Astrocyte of the cerebellum (primary cell): ENCODE results near the gene MEMO1.

ENCODE experiments used
- DNase-seq: peaks from one replicate; pipeline ENCODE4 v3.0.0-alpha.2; 2011; ENCODE audit warnings: low read depth
- H3K4me3 ChIP-seq: 2 replicates; pipeline ENCODE4 v1.5.1; 2011; ENCODE audit warnings: mild to moderate bottlenecking, low read depth, low read length, moderate library complexity
- CTCF ChIP-seq: IDR thresholded peaks from 2 replicates; pipeline ENCODE4 v1.5.1; 2012; ENCODE audit warnings: low read length, low read depth, moderate library complexity, mild to moderate bottlenecking; ENCODE audit errors: missing control alignments
- in situ Hi-C: cut with HindIII; loops from 2 replicates; pipeline ENCODE4 v1.10.0; 2017; ENCODE audit warnings: low sequenced_read_pairs

The MEMO1 gene

GRCh38 chr2:31987454-31988220, 23.2 kb downstream of the MEMO1 start:
- DNase-seq, result no peak
- no peak for TF ChIP-seq CTCF
- H3K4me3 ChIP-seq, result no peak overlapping the region
- in situ Hi-C loops, result no loop called here

- H3K4me3 ChIP-seq, result no peak overlapping the region
- in situ Hi-C loops, result no loop called here
- TF ChIP-seq CTCF, result no peak
- DNase-seq, result no peak
These were observed 23.9 kb downstream of the MEMO1 start for GRCh38 chr2:31986906-31987305.

- in situ Hi-C loops, result no loop called here
- TF ChIP-seq CTCF, result no peak
These were observed 26.9 kb downstream of the MEMO1 start for GRCh38 chr2:31983762-31984467.

GRCh38 chr2:31980674-31981356, 30.0 kb downstream of the MEMO1 start:
- TF ChIP-seq CTCF, result no peak
- H3K4me3 ChIP-seq, result no peak overlapping the region
- in situ Hi-C loops, result no loop called here
- DNase-seq, result no peak

More at GRCh38 chr2:31983762-31984467, 26.9 kb downstream of the MEMO1 start:
- no peak overlapping the region for H3K4me3 ChIP-seq
- DNase-seq, result no peak

GRCh38 chr2:31979956-31980355, 30.9 kb downstream of the MEMO1 start:
- DNase-seq, result no peak
- in situ Hi-C loops, result no loop called here
- no peak overlapping the region for H3K4me3 ChIP-seq
- TF ChIP-seq CTCF, result no peak

GRCh38 chr2:31979018-31979417, 31.8 kb downstream of the MEMO1 start:
- TF ChIP-seq CTCF, result no peak
- no peak for DNase-seq
- no peak overlapping the region for H3K4me3 ChIP-seq
- in situ Hi-C loops, result no loop called here
